Nephron progenitor cell (in vitro differentiated cells): Measurements from ENCODE around the gene CLEC12A.

ENCODE experiments used
- DNase-seq: peaks from one replicate; pipeline ENCODE4 v3.0.0; 2021
- H3K27ac Mint-ChIP-seq: 2 replicates; pipeline ENCODE4 v1.8.0; 2021; ENCODE audit warnings: mild to moderate bottlenecking, moderate library complexity, mixed read lengths
- H3K27me3 Mint-ChIP-seq: 2 replicates; pipeline ENCODE4 v1.8.0; 2021; ENCODE audit warnings: mild to moderate bottlenecking, low read depth, mixed read lengths; ENCODE audit not compliant: poor library complexity
- H3K36me3 Mint-ChIP-seq: 2 replicates; pipeline ENCODE4 v1.8.0; 2021; ENCODE audit warnings: low read depth, mixed read lengths
- H3K4me1 Mint-ChIP-seq: 2 replicates; pipeline ENCODE4 v1.8.0; 2021; ENCODE audit warnings: mixed read lengths
- H3K4me3 Mint-ChIP-seq: 2 replicates; pipeline ENCODE4 v1.8.0; 2021; ENCODE audit warnings: mild to moderate bottlenecking, moderate library complexity, mixed read lengths
- H3K9me3 Mint-ChIP-seq: 2 replicates; pipeline ENCODE4 v1.8.0; 2021; ENCODE audit warnings: mild to moderate bottlenecking, moderate library complexity, mixed read lengths
- TF ChIP-seq, protein P1 (sequence below): fragments of 200-600 bp; sonication (generic); IDR thresholded peaks from 2 replicates; pipeline ENCODE4 v1.5.0; 2021; ENCODE audit warnings: antibody characterized with exemption

The CLEC12A gene

DNA sequence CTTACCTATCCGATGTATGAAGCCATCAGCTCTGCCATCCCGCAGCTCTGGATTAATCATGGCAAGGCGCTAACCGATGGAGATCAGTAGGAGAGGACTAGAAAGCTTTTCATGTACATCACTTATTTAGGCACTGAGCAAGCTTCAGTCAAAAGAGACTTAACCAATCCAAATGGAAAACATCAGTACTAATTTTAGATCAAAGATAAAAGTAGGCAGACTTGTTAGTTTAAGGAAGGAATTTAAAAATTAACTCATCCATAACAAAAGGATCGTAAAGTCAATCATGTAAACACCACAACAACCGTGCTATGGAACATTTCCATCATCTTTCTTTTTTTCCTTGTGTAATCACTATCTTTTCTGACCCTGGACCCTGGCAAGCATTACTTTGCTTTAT lies 38.9 kb upstream of the CLEC12A start, which contains the start of gene CLEC2A:
Gene CLEC2A, minus strand, starts transcription at position 101 of the 400 bp plus-strand sequence. Its CDS starts 41 bp downstream, at position 60.
- Mint-ChIP-seq H3K4me3 (no peak within 1 kb of the TSS), H3K4me1 (no peaks in the 10 kb centered on the region), H3K27me3 (no peaks in the 10 kb centered on the region), H3K9me3 (no peaks in the 10 kb centered on the region), H3K36me3 (no peaks in the 10 kb centered on the region), H3K27ac (no peak within 1 kb of the TSS)
- TF ChIP-seq, protein P1, sequence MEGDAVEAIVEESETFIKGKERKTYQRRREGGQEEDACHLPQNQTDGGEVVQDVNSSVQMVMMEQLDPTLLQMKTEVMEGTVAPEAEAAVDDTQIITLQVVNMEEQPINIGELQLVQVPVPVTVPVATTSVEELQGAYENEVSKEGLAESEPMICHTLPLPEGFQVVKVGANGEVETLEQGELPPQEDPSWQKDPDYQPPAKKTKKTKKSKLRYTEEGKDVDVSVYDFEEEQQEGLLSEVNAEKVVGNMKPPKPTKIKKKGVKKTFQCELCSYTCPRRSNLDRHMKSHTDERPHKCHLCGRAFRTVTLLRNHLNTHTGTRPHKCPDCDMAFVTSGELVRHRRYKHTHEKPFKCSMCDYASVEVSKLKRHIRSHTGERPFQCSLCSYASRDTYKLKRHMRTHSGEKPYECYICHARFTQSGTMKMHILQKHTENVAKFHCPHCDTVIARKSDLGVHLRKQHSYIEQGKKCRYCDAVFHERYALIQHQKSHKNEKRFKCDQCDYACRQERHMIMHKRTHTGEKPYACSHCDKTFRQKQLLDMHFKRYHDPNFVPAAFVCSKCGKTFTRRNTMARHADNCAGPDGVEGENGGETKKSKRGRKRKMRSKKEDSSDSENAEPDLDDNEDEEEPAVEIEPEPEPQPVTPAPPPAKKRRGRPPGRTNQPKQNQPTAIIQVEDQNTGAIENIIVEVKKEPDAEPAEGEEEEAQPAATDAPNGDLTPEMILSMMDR, result no peak
- DNase-seq, result no peak

DNA sequence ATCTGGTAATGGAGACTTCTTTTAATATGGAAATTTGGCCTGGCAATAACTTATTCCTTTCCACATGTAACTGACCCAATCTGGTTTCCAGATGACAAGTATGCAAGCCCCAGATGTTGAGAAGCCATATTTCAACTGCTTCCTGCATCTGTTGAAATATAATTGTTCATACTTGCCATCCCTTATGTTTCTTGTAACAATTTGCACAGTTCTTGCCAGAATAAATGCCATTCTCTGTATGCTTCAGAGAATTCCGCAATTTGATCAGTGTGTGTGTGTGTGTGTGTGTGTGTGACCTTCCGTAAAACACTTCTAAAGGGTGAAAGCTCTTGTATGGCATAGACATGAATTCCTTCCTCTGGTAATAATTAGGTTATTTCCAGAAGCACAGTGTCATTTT lies 37.3 kb upstream of the CLEC12A start:
- H3K36me3 Mint-ChIP-seq, result no peaks in the 10 kb centered on the region
- no peak overlapping the region for H3K27ac Mint-ChIP-seq
- H3K4me3 Mint-ChIP-seq, result no peak overlapping the region
- H3K9me3 Mint-ChIP-seq, result no peaks in the 10 kb centered on the region
- TF ChIP-seq, protein P1, result no peak
- H3K27me3 Mint-ChIP-seq, result no peaks in the 10 kb centered on the region
- DNase-seq, result no peak
- no peaks in the 10 kb centered on the region for H3K4me1 Mint-ChIP-seq

DNA sequence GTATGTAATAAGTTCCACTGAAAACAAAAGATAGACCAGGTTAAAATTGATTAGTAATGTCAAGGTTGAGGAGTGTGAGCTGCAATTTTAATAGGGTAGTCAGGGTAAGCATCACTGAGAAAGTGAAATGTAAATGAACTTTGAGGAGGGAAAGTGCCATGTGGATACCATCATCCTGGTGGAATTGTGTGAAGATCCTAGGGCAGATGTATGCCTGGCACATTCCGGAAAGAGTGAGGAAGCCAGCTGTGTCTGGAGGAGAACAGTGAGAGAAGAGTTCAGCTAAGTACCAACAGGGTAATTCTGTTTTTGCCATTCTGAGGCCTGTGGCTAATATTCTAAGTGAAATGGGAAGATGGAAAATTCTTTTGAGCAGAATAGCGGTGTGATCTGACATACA lies 36.2 kb upstream of the CLEC12A start:
- H3K4me3 Mint-ChIP-seq, result no peak overlapping the region
- no peaks in the 10 kb centered on the region for H3K36me3 Mint-ChIP-seq
- no peak for DNase-seq
- H3K4me1 Mint-ChIP-seq, result no peaks in the 10 kb centered on the region
- H3K27me3 Mint-ChIP-seq, result no peaks in the 10 kb centered on the region
- H3K9me3 Mint-ChIP-seq, result no peaks in the 10 kb centered on the region
- TF ChIP-seq, protein P1, result no peak
- H3K27ac Mint-ChIP-seq, result no peak overlapping the region

DNA sequence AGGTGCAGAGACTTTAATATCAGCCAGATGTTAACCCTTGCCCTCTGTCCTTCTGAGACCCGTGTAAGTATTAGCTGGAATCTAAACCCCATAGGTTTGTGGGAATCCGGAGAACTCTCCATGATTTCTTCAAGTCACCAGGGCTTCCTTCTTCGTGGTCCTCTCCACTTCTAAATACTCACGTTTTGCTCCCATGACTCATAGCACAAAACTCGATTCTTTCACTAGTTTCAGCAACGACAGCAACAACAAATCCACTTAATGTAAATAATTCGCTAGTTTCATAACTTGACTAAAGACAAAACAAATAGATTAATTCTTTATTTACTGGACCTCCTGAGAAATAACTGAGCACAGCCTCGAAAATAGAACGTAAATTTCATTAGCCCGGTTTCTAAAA lies 34.6 kb upstream of the CLEC12A start:
- H3K36me3 Mint-ChIP-seq, result no peaks in the 10 kb centered on the region
- H3K27me3 Mint-ChIP-seq, result peaks cover 4% of the 10 kb centered on the region
- H3K9me3 Mint-ChIP-seq, result no peaks in the 10 kb centered on the region
- no peak for DNase-seq
- H3K4me1 Mint-ChIP-seq, result no peaks in the 10 kb centered on the region
- TF ChIP-seq, protein P1, result no peak
- H3K27ac Mint-ChIP-seq, result no peak overlapping the region
- H3K4me3 Mint-ChIP-seq, result no peak overlapping the region

DNA sequence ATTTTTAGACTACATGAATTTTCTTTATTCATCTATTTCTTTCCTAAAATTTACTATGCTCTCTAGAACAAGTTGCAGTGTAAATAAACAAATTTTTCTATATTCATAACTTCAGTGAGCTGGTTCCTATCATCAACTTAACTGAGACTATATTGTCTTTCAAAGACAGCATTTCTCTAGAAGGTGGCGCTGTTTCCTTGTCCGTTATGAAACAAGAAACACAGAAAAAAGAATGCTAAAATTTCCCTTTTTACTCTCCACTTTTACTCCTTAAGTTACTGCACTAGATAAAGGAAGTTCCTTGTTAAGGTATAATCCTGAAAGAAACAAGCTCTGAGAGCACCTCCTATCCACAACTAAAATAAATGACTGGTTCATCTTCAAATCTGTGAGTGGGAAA lies 30.8 kb upstream of the CLEC12A start:
- H3K27ac Mint-ChIP-seq, result no peak overlapping the region
- peaks cover 13% of the 10 kb centered on the region for H3K27me3 Mint-ChIP-seq
- TF ChIP-seq, protein P1, result peak; percentile 13
- H3K4me3 Mint-ChIP-seq, result no peak overlapping the region
- H3K9me3 Mint-ChIP-seq, result no peaks in the 10 kb centered on the region
- no peaks in the 10 kb centered on the region for H3K36me3 Mint-ChIP-seq
- no peak for DNase-seq
- no peaks in the 10 kb centered on the region for H3K4me1 Mint-ChIP-seq

DNA sequence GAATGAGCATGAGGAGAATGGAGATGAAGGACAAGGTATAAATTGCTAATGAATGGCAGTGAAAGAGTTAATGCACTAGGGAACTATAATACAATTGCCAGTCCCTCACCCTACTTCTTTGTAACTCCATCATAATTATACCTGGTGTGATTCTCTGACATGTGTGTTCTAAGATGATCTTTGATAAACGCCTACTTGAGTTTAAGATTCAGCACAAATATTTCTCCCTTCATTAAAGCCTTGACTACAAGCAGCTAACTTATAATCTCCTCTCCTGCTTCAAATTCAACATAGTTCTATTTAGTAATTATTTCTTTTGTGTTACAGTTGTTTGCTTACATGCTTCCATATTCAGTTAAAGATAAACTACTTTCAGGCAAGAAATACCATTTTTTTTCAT lies 29.4 kb upstream of the CLEC12A start:
- peaks cover 13% of the 10 kb centered on the region for H3K27me3 Mint-ChIP-seq
- TF ChIP-seq, protein P1, result no peak
- no peak overlapping the region for H3K27ac Mint-ChIP-seq
- no peaks in the 10 kb centered on the region for H3K36me3 Mint-ChIP-seq
- H3K4me3 Mint-ChIP-seq, result no peak overlapping the region
- H3K9me3 Mint-ChIP-seq, result peaks cover 4% of the 10 kb centered on the region
- H3K4me1 Mint-ChIP-seq, result no peaks in the 10 kb centered on the region
- DNase-seq, result no peak
